Uterus (tissue), 2 donors: ENCODE measurements around the gene HS6ST3.

Experiments used
- CTCF ChIP-seq, 4 experiments: fragments of 200-600 bp in 2 of 4; fragments of 450-650 bp in 2 of 4; sonication (generic) in 2 of 4; IDR thresholded peaks; one replicate each; pipeline ENCODE4 v1.5.1; 2016 to 2019; ENCODE audit warnings: antibody characterized with exemption in 4 of 4, mild to moderate bottlenecking in 2 of 4, moderate library complexity in 1 of 4
- POLR2A ChIP-seq, 2 donors: fragments of 450-650 bp; IDR thresholded peaks; one replicate each; pipeline ENCODE4 v1.6.1; 2016; ENCODE audit warnings: antibody characterized with exemption in 2 of 2, mild to moderate bottlenecking in 1 of 2, moderate library complexity in 1 of 2

- TF ChIP-seq CTCF (IDR thresholded peaks at IDR 0.05) (no peak), POLR2A (IDR thresholded peaks at IDR 0.05) (no peak)
These were observed 483.7 kb downstream of the HS6ST3 start for GRCh38 chr13:96573563-96573962.
